ENCODE data around the gene STEAP3. TPM values are rescaled to one million over a fixed set of nuclear protein-coding genes. Genes with fewer than 3 reads are reported as not detected.

The STEAP3 gene
- total RNA-seq, 1 experiment from 2014 or later = 27.3 TPM

DNA sequence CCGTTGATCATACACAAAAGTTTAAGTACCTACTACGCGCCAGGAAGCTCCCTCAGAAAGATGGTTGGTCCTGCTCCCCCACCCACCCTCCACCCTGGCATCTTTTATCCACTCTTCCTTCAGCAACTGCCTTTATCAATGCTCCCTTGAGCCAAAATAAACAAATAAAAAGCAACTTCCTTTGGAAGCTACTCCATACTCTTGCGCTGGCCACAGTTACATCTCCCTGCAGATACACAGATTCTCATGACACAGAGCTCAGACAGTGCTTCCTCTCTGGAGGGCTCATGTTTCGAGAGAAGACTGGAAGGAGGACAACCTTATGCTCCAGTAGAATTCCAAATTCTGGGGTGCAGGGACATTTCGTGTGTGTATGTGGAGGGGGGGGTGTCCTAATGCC is 3.8 kb upstream of the STEAP3 start:
- H3K9ac ChIP-seq (ENCODE audit: low read length) = no peak overlapping the region
- no TSS peak for BruUV-seq (replicated peaks)

DNA sequence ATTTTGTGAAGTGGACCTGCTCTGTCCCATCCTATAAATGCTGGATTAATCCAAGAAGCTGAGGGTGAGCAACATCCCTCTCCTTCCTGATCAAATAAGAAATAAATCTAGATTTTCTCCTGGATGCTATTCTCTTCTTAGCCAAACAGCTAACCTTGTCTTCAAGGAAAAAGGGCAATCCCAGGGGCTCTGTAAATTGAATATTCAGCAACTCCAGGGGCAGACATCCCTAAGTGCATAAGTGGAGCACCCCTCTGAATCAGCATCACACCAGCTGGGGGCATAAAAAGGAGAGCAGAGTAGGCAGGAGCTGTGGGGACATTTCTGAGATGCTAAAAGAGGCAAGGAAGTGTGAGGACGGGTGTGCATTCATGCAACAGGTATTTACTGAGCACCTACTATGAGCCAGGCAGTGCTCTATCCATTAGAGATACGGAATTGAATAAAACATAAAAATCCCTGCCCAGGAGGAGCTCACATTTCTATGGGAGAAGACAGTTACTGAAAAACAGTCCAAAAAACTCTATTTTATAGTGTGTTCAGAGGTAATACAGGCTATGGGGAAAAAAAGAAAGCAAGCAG is 2.8 kb upstream of the STEAP3 start:
- Histone ChIP-seq H3K27ac (ENCODE audit: low read length) (no peak overlapping the region), H3K4me2 (ENCODE audit: low read length) (no peak overlapping the region), H3K9me2 (replicated peaks; ENCODE audit: low read length) (no peaks in the 10 kb centered on the region), H3K36me3 (ENCODE audit: low read depth, low read length) (no peaks in the 10 kb centered on the region), H2AFZ (ENCODE audit: low read length) (no peak overlapping the region), H3K4me3 (ENCODE audit: low read length) (no peak overlapping the region), H3K9me3 (ENCODE audit: low read length) (no peaks in the 10 kb centered on the region), H3K4me1 (ENCODE audit: insufficient read depth, low read length) (peaks cover 17% of the 10 kb centered on the region), H3K9ac (ENCODE audit: low read length) (no peak overlapping the region), H3K27me3 (ENCODE audit: low read length) (no peaks in the 10 kb centered on the region), H3K79me2 (ENCODE audit: low read length) (peaks cover 18% of the 10 kb centered on the region), H3F3A (ENCODE audit: low read length, unreplicated experiment) (no peaks in the 10 kb centered on the region), H4K20me1 (ENCODE audit: low read length) (no peaks in the 10 kb centered on the region)
- ChIA-PET CTCF (no interaction called here), POLR2A (ENCODE audit: unreplicated experiment) (no interaction called here)
- BruUV-seq (replicated peaks) = no TSS peak
- no peak for DNase-seq
- intact Hi-C loops (cut with micrococcal nuclease) = loop anchor here (5.0 kb wide), 1 partner anchor 46 kb away; no protein-coding TSS in a partner anchor
- no peak for ATAC-seq
- TF ChIP-seq EZH2phosphoT487 (IDR thresholded peaks at IDR 0.05; ENCODE audit: borderline replicate concordance, low read length) = no peak
- TF ChIP-seq, protein P1, sequence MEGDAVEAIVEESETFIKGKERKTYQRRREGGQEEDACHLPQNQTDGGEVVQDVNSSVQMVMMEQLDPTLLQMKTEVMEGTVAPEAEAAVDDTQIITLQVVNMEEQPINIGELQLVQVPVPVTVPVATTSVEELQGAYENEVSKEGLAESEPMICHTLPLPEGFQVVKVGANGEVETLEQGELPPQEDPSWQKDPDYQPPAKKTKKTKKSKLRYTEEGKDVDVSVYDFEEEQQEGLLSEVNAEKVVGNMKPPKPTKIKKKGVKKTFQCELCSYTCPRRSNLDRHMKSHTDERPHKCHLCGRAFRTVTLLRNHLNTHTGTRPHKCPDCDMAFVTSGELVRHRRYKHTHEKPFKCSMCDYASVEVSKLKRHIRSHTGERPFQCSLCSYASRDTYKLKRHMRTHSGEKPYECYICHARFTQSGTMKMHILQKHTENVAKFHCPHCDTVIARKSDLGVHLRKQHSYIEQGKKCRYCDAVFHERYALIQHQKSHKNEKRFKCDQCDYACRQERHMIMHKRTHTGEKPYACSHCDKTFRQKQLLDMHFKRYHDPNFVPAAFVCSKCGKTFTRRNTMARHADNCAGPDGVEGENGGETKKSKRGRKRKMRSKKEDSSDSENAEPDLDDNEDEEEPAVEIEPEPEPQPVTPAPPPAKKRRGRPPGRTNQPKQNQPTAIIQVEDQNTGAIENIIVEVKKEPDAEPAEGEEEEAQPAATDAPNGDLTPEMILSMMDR (conservative IDR thresholded peaks at IDR 0.05; ENCODE audit: low read depth, low read length) = no peak
- no peak for TF ChIP-seq EZH2 (IDR thresholded peaks at IDR 0.05; ENCODE audit: low read length, unreplicated experiment)

More for the DNA sequence above, 3.8 kb upstream of the STEAP3 start:
- Histone ChIP-seq H3K9me2 (replicated peaks; ENCODE audit: low read length) (no peaks in the 10 kb centered on the region), H3K4me3 (ENCODE audit: low read length) (no peak overlapping the region), H2AFZ (ENCODE audit: low read length) (no peak overlapping the region), H3K9me3 (ENCODE audit: low read length) (no peaks in the 10 kb centered on the region), H3K36me3 (ENCODE audit: low read depth, low read length) (no peaks in the 10 kb centered on the region), H3K79me2 (ENCODE audit: low read length) (peaks cover 11% of the 10 kb centered on the region), H3K4me2 (ENCODE audit: low read length) (no peak overlapping the region), H3K27me3 (ENCODE audit: low read length) (no peaks in the 10 kb centered on the region), H3K4me1 (ENCODE audit: insufficient read depth, low read length) (peaks cover 10% of the 10 kb centered on the region), H3F3A (ENCODE audit: low read length, unreplicated experiment) (no peaks in the 10 kb centered on the region), H4K20me1 (ENCODE audit: low read length) (no peaks in the 10 kb centered on the region), H3K27ac (ENCODE audit: low read length) (no peak overlapping the region)
- DNase-seq (peak; percentile 27), ATAC-seq (no peak)
- ChIA-PET CTCF (no interaction called here), POLR2A (ENCODE audit: unreplicated experiment) (no interaction called here)
- TF ChIP-seq EZH2phosphoT487 (IDR thresholded peaks at IDR 0.05; ENCODE audit: borderline replicate concordance, low read length) = no peak
- TF ChIP-seq EZH2 (IDR thresholded peaks at IDR 0.05; ENCODE audit: low read length, unreplicated experiment) = no peak
- TF ChIP-seq, protein P1 (conservative IDR thresholded peaks at IDR 0.05; ENCODE audit: low read depth, low read length) = no peak
- intact Hi-C loops (cut with micrococcal nuclease) = loop anchor here (5.0 kb wide), 1 partner anchor 47 kb away; no protein-coding TSS in a partner anchor

DNA sequence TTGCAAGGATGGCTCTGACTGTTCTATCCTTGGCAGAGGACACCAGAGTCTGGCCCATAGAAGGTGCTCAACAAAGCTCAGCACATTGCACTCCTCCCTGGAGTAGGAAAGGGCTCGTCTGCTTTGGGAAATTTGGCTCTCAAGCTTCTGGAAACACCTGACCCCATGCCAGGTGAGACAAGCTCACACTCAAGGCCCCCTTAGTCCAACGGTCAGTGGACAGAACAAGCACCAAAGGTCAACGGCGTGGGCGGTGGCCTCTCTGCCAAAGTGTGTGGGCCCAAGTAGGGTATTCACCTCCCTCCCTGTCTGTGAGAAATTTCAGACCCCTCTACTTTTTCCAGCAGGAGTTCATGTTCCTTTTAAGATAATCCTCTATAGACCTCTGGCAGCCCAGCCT is 2.0 kb upstream of the STEAP3 start:
- peaks cover 18% of the 10 kb centered on the region for H3K79me2 ChIP-seq (ENCODE audit: low read length)
- no peaks in the 10 kb centered on the region for H4K20me1 ChIP-seq (ENCODE audit: low read length)
- ATAC-seq (no peak), DNase-seq (no peak)
- POLR2A ChIA-PET (ENCODE audit: unreplicated experiment) = no interaction called here
- no peaks in the 10 kb centered on the region for H3K27me3 ChIP-seq (ENCODE audit: low read length)
- H3K36me3 ChIP-seq (ENCODE audit: low read depth, low read length) = no peaks in the 10 kb centered on the region
- no peaks in the 10 kb centered on the region for H3K9me2 ChIP-seq (replicated peaks; ENCODE audit: low read length)
- CTCF ChIA-PET = no interaction called here
- H3K4me2 ChIP-seq (ENCODE audit: low read length) = no peak overlapping the region
- no peaks in the 10 kb centered on the region for H3K9me3 ChIP-seq (ENCODE audit: low read length)
- H3K9ac ChIP-seq (ENCODE audit: low read length) = no peak overlapping the region
- no peak overlapping the region for H3K27ac ChIP-seq (ENCODE audit: low read length)
- peaks cover 17% of the 10 kb centered on the region for H3K4me1 ChIP-seq (ENCODE audit: insufficient read depth, low read length)
- intact Hi-C loops (cut with micrococcal nuclease) = loop anchor here (5.0 kb wide), 1 partner anchor 46 kb away; no protein-coding TSS in a partner anchor
- no peak overlapping the region for H2AFZ ChIP-seq (ENCODE audit: low read length)
- BruUV-seq (replicated peaks) = no TSS peak
- no peak for TF ChIP-seq EZH2phosphoT487 (IDR thresholded peaks at IDR 0.05; ENCODE audit: borderline replicate concordance, low read length)
- TF ChIP-seq, protein P1 (conservative IDR thresholded peaks at IDR 0.05; ENCODE audit: low read depth, low read length) = no peak
- TF ChIP-seq EZH2 (IDR thresholded peaks at IDR 0.05; ENCODE audit: low read length, unreplicated experiment) = no peak
- H3F3A ChIP-seq (ENCODE audit: low read length, unreplicated experiment) = no peaks in the 10 kb centered on the region
- H3K4me3 ChIP-seq (ENCODE audit: low read length) = no peak overlapping the region

Data from PC-3 (cell line).